C4-2B (cell line): ENCODE results near the gene ERBB4.

Source experiments
- CTCF ChIP-seq: fragments of 450-650 bp; conservative IDR thresholded peaks from 2 replicates; pipeline ENCODE4 v1.5.1; 2017; ENCODE audit warnings: mild to moderate bottlenecking
- ZFX ChIP-seq: fragments of 450-650 bp; IDR thresholded peaks from 2 replicates; pipeline ENCODE4 v1.6.1; 2017

DNA sequence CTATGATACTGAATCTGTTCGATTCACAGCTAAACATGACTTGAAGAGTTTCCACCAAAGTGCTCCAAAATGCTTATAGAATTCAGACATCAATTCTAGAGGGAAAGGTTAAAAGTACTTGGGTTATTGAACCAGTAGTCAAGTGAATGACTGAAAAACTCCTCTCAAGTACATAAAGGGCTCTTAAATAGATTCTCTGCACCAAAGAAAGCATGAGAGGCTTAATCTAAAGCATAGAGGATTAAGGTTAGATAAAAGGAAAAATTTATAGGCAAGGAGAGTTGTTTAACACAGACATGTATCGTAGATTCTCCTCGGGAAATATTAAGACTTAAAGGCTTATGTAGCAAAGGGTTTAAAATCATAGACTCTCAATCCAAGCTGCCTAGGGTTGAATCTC lies 701.4 kb downstream of the ERBB4 start:
- no peak for TF ChIP-seq CTCF
- no peak for TF ChIP-seq ZFX
